T-cell (primary cell): ENCODE data around the gene CERS6. TPM values are rescaled to one million over a fixed set of nuclear protein-coding genes. Genes with fewer than 3 reads are reported as not detected.

Source experiments
- ATAC-seq, 4 experiments: fragments of 200-7000 bp in 3 of 4; fragments of 150-1000 bp in 1 of 4; cut with Tn5 transposase; replicated peaks in 1 of 4; 1 replicate in 3 of 4; 2 replicates in 1 of 4; pipeline ENCODE4 v1.10.0; 2021; ENCODE audit warnings: moderate library complexity in 3 of 4, mild to moderate bottlenecking in 2 of 4, moderate number of reproducible peaks in 1 of 4
- CTCF ChIA-PET, 2 donors: fragments of 300-600 bp; sonication (Branson Sonifier 250); formaldehyde crosslinking; loops; one replicate each; lab custom pipeline; 2022; ENCODE audit warnings: antibody characterized with exemption in 2 of 2; lab: Charles Lee
- POLR2A ChIA-PET, 2 donors: fragments of 300-600 bp; sonication (Branson Sonifier 250); formaldehyde crosslinking; loops; one replicate each; lab custom pipeline; 2022; ENCODE audit warnings: antibody characterized with exemption in 2 of 2; lab: Charles Lee
- DNase-seq, 35 experiments: peaks; one replicate each; pipeline versions ENCODE4 v3.0.0 to v3.0.0-alpha.2; 2013 to 2023
- H3K27ac ChIP-seq: one replicate; pipeline ENCODE4 v1.5.1; 2013; ENCODE audit warnings: low read length
- H3K27me3 ChIP-seq, 2 experiments: replicated peaks in 1 of 2; 1 replicate in 1 of 2; 2 replicates in 1 of 2; pipeline versions ENCODE4 v1.6.1 to v1.7.0; 2013; ENCODE audit warnings: low read length in 1 of 2, mixed read lengths in 1 of 2; ENCODE audit not compliant: control insufficient read depth in 2 of 2, insufficient read depth in 2 of 2; ENCODE audit errors: extremely low read depth in 1 of 2
- H3K36me3 ChIP-seq, 2 donors: 1 replicate in 1 of 2; 2 replicates in 1 of 2; pipeline versions ENCODE4 v1.6.1 to v1.7.0; 2013; ENCODE audit warnings: low read length in 1 of 2; ENCODE audit not compliant: control insufficient read depth in 2 of 2, insufficient read depth in 1 of 2; ENCODE audit errors: extremely low read depth in 1 of 2
- H3K4me1 ChIP-seq, 2 experiments: 1 replicate in 1 of 2; 2 replicates in 1 of 2; pipeline versions ENCODE4 v1.6.1 to v1.7.0; 2013; ENCODE audit warnings: low read length in 2 of 2, mixed read lengths in 1 of 2; ENCODE audit not compliant: insufficient read depth in 2 of 2, control insufficient read depth in 1 of 2; ENCODE audit errors: extremely low read depth in 1 of 2
- H3K4me3 ChIP-seq, 2 donors: 1 replicate in 1 of 2; 2 replicates in 1 of 2; pipeline versions ENCODE4 v1.5.1 to v1.7.0; 2013; ENCODE audit warnings: mild to moderate bottlenecking in 2 of 2, low read length in 1 of 2, moderate library complexity in 1 of 2; ENCODE audit not compliant: control insufficient read depth in 1 of 2; ENCODE audit errors: extremely low read depth in 1 of 2
- H3K9me3 ChIP-seq: 2 replicates; pipeline ENCODE4 v1.7.0; 2013
- H3K27ac Mint-ChIP-seq, 2 donors: one replicate each; pipeline ENCODE4 v1.8.0; 2020 to 2021; ENCODE audit warnings: mild to moderate bottlenecking in 2 of 2, mixed read lengths in 2 of 2
- H3K27me3 Mint-ChIP-seq, 2 donors: one replicate each; pipeline ENCODE4 v1.8.0; 2021 to 2022; ENCODE audit warnings: mixed read lengths in 2 of 2
- H3K36me3 Mint-ChIP-seq: one replicate; pipeline ENCODE4 v1.8.0; 2021; ENCODE audit warnings: mixed read lengths
- H3K4me1 Mint-ChIP-seq, 3 donors: one replicate each; pipeline ENCODE4 v1.8.0; 2020 to 2022; ENCODE audit warnings: mixed read lengths in 3 of 3, mild to moderate bottlenecking in 1 of 3
- H3K4me3 Mint-ChIP-seq, 3 donors: one replicate each; pipeline ENCODE4 v1.8.0; 2020 to 2022; ENCODE audit warnings: mild to moderate bottlenecking in 3 of 3, mixed read lengths in 3 of 3, moderate library complexity in 3 of 3
- H3K9me3 Mint-ChIP-seq, 3 donors: one replicate each; pipeline ENCODE4 v1.8.0; 2020 to 2022; ENCODE audit warnings: mixed read lengths in 3 of 3
- WGBS: methylation state at CpG from one replicate; pipeline ENCODE4 v1.1.5; 2013; ENCODE audit warnings: missing lambda C conversion rate; ENCODE audit not compliant: insufficient coverage; 5-methylcytosine and 5-hydroxymethylcytosine counted together
- total RNA-seq, 35 experiments: library from RNA in 6 of 35; stranded (reverse) in 6 of 35; fragments of 120-200 nt in 1 of 35; gene quantifications; one replicate each; pipeline versions ENCODE4 v1.2.1 to v1.2.4 and lab custom pipeline; 2013 to 2026

The CERS6 gene
- total RNA-seq, 5 donors from 2014 or later (not counting 1 experiment from before 2014, with no cell fraction given) = 11.1 to 20.3 (median 13.6) TPM

DNA sequence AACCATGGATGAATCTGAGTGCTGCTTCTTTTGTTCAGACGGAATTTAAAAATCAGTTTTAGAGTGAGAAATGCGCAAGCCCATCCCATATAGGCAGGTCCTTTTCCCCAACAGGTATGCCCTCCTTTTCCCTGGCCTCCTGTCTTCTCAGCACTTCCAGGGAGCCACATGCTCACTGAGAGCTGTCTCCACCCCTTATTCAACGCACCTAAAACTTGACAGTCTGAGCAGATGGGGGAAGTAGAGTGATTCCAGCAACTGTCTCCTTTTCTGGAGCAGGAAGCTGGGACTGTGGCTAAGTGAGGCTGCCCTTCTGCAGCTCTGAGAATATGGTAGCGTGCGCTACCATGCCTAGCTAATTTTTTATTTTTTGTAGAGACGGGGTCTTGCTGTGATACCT, 293.2 kb downstream of the CERS6 start:
- Mint-ChIP-seq H3K27me3 (no peaks in the 10 kb centered on the region), H3K36me3 (peaks cover 20% of the 10 kb centered on the region), H3K4me1 (peaks cover 63 to 77% (median 64%) of the 10 kb centered on the region in 3 donors), H3K27ac (peak overlapping the region; percentile 93 to 94), H3K4me3 (peak overlapping the region in 1 of 3 donors; percentile 42), H3K9me3 (no peaks in the 10 kb centered on the region)
- H3K9me3 ChIP-seq = no peaks in the 10 kb centered on the region
- peak overlapping the region; percentile 76 for H3K27ac ChIP-seq
- DNase-seq = no peak
- no peaks in the 10 kb centered on the region for H3K36me3 ChIP-seq
- WGBS = no CpG with 5 or more reads among the region's 6 CpGs
- H3K4me1 ChIP-seq = peaks cover 37 to 48% of the 10 kb centered on the region in 2 experiments
- H3K27me3 ChIP-seq = no peaks in the 10 kb centered on the region
- no peak for ATAC-seq
- no peak overlapping the region for H3K4me3 ChIP-seq
- CTCF ChIA-PET = no interaction called here
- POLR2A ChIA-PET = interaction anchor here in 1 of 2 donors (0.6 kb wide), 1 partner anchor 12 kb away, joined by 3 read pairs; no protein-coding TSS in a partner anchor

- H3K27ac Mint-ChIP-seq = peak overlapping the region; percentile 90 to 96
- POLR2A ChIA-PET = interaction anchor here (0.5 to 0.7 kb wide), 3 partner anchors 12 to 556 kb away, joined by 3 to 6 read pairs (median 4); no protein-coding TSS in a partner anchor
- H3K27me3 ChIP-seq = no peaks in the 10 kb centered on the region
- peaks cover 47 to 63% of the 10 kb centered on the region in 2 experiments for H3K4me1 ChIP-seq
- H3K4me3 ChIP-seq = no peak overlapping the region
- no peaks in the 10 kb centered on the region for H3K9me3 ChIP-seq
- ATAC-seq (peak; percentile 89 to 98 (median 96)), DNase-seq (peak in 31 of 35 experiments; percentile 10 to 74 (median 38))
- no peaks in the 10 kb centered on the region for H3K9me3 Mint-ChIP-seq
- H3K27me3 Mint-ChIP-seq = no peaks in the 10 kb centered on the region
- CTCF ChIA-PET = interaction anchor here in 1 of 2 donors (0.6 to 1.0 kb wide), 2 partner anchors 10 to 45 kb away, joined by 4 read pairs; no protein-coding TSS in a partner anchor
- peak overlapping the region; percentile 2 to 65 (median 35) for H3K4me3 Mint-ChIP-seq
- H3K4me1 Mint-ChIP-seq = peaks cover 81 to 88% (median 82%) of the 10 kb centered on the region in 3 donors
- peaks cover 9% of the 10 kb centered on the region for H3K36me3 Mint-ChIP-seq
- H3K27ac ChIP-seq = peak overlapping the region; percentile 76
- H3K36me3 ChIP-seq = no peaks in the 10 kb centered on the region
Observed at GRCh38 chr2:168751104-168751740, 295.1 kb downstream of the CERS6 start.

GRCh38 chr2:168752361-168752760, 296.3 kb downstream of the CERS6 start:
- Mint-ChIP-seq H3K27ac (peak overlapping the region; percentile 90 to 96), H3K27me3 (no peaks in the 10 kb centered on the region), H3K36me3 (peaks cover 9% of the 10 kb centered on the region), H3K4me1 (peaks cover 90 to 99% (median 93%) of the 10 kb centered on the region in 3 donors), H3K9me3 (no peaks in the 10 kb centered on the region), H3K4me3 (peak overlapping the region in 1 of 3 donors; percentile 65)
- POLR2A ChIA-PET = interaction anchor here (0.5 to 0.7 kb wide), 2 partner anchors 387 to 471 kb away, joined by 3 read pairs; no protein-coding TSS in a partner anchor
- no peak for ATAC-seq
- H3K4me3 ChIP-seq = no peak overlapping the region
- peaks cover 56 to 73% of the 10 kb centered on the region in 2 experiments for H3K4me1 ChIP-seq
- no peak for DNase-seq
- peak overlapping the region; percentile 76 for H3K27ac ChIP-seq
- no peaks in the 10 kb centered on the region for H3K27me3 ChIP-seq
- H3K36me3 ChIP-seq = no peaks in the 10 kb centered on the region
- 100% methylated on average over 1 of the region's 8 CpGs for WGBS
- CTCF ChIA-PET = no interaction called here
- H3K9me3 ChIP-seq = no peaks in the 10 kb centered on the region

GRCh38 chr2:168753765-168754329, 297.8 kb downstream of the CERS6 start:
- H3K36me3 Mint-ChIP-seq = peaks cover 4% of the 10 kb centered on the region
- CTCF ChIA-PET = interaction anchor here in 1 of 2 donors (0.6 kb wide), 1 partner anchor 635 kb away, joined by 4 read pairs; no protein-coding TSS in a partner anchor
- Histone ChIP-seq H3K36me3 (peaks cover 0 to 4% of the 10 kb centered on the region in 2 donors), H3K4me3 (no peak overlapping the region), H3K4me1 (peaks cover 55 to 86% of the 10 kb centered on the region in 2 experiments), H3K27ac (no peak overlapping the region), H3K9me3 (no peaks in the 10 kb centered on the region), H3K27me3 (no peaks in the 10 kb centered on the region)
- no peak for ATAC-seq
- peak overlapping the region; percentile 65 to 74 for H3K27ac Mint-ChIP-seq
- no peak for DNase-seq
- WGBS = 100% methylated on average over 4 of the region's 8 CpGs
- POLR2A ChIA-PET = no interaction called here
- no peak overlapping the region for H3K4me3 Mint-ChIP-seq
- H3K9me3 Mint-ChIP-seq = no peaks in the 10 kb centered on the region
- no peaks in the 10 kb centered on the region for H3K27me3 Mint-ChIP-seq
- peaks cover 93 to 99% (median 98%) of the 10 kb centered on the region in 3 donors for H3K4me1 Mint-ChIP-seq

GRCh38 chr2:168757223-168757622, 301.2 kb downstream of the CERS6 start:
- DNase-seq (no peak), ATAC-seq (no peak)
- ChIA-PET POLR2A (no interaction called here), CTCF (interaction anchor here in 1 of 2 donors (0.5 to 1.6 kb wide), 2 partner anchors 165 to 411 kb away, joined by 4 to 6 read pairs; no protein-coding TSS in a partner anchor)
- H3K4me1 Mint-ChIP-seq = peaks cover 65 to 70% (median 70%) of the 10 kb centered on the region in 3 donors
- H3K36me3 ChIP-seq = peaks cover 0 to 4% of the 10 kb centered on the region in 2 donors
- H3K27me3 ChIP-seq = no peaks in the 10 kb centered on the region
- H3K4me1 ChIP-seq = peaks cover 32 to 58% of the 10 kb centered on the region in 2 experiments
- no peaks in the 10 kb centered on the region for H3K9me3 ChIP-seq
- H3K36me3 Mint-ChIP-seq = peaks cover 4% of the 10 kb centered on the region
- H3K9me3 Mint-ChIP-seq = no peaks in the 10 kb centered on the region
- no peak overlapping the region for H3K27ac ChIP-seq
- peak overlapping the region; percentile 79 to 80 for H3K27ac Mint-ChIP-seq
- H3K4me3 ChIP-seq = no peak overlapping the region
- H3K27me3 Mint-ChIP-seq = no peaks in the 10 kb centered on the region
- WGBS = 63% methylated on average over 1 of the region's 3 CpGs
- peak overlapping the region in 1 of 3 donors; percentile 22 for H3K4me3 Mint-ChIP-seq
